Kasumi-1 (cell line): ENCODE results near the gene CNOT6.
"Not testable (repeated sequence)": the region's sequence is repeated elsewhere in the genome, so short reads cannot be mapped to it uniquely, and the experiment has no call there.

ENCODE experiments used
- DNase-seq, 2 experiments: peaks; one replicate each; lab custom pipeline; 2025; lab: John Stamatoyannopoulos, UW

CNOT6 gene

GRCh38 chr5:180470966-180471582 is 23.1 kb upstream of the CNOT6 start:
- peak; percentile 17 to 56 for DNase-seq

- DNase-seq, result no peak
Measured at GRCh38 chr5:180471866-180472265, 22.3 kb upstream of the CNOT6 start.

GRCh38 chr5:180472269-180472668 is 21.9 kb upstream of the CNOT6 start:
- no peak for DNase-seq

- not testable (repeated sequence) for DNase-seq
Measured at GRCh38 chr5:180473386-180473785, 20.8 kb upstream of the CNOT6 start.

- no peak for DNase-seq
Measured at GRCh38 chr5:180474569-180474968, 19.6 kb upstream of the CNOT6 start.

GRCh38 chr5:180475969-180476524 is 18.1 kb upstream of the CNOT6 start:
- not testable (repeated sequence) for DNase-seq

GRCh38 chr5:180484813-180485212 is 9.4 kb upstream of the CNOT6 start:
- DNase-seq, result no peak

GRCh38 chr5:180486636-180487149 is 7.5 kb upstream of the CNOT6 start:
- no peak for DNase-seq

GRCh38 chr5:180487556-180487955 is 6.6 kb upstream of the CNOT6 start:
- DNase-seq, result no peak

- DNase-seq, result peak; percentile 54 to 72
Measured at GRCh38 chr5:180491496-180491895, 2.7 kb upstream of the CNOT6 start.

GRCh38 chr5:180492226-180492903 is 1.8 kb upstream of the CNOT6 start:
- DNase-seq, result no peak

- no peak for DNase-seq
Measured at GRCh38 chr5:180494510-180495181, 467 bp downstream of the CNOT6 start.

GRCh38 chr5:180495292-180495691 is 1.1 kb downstream of the CNOT6 start:
- no peak for DNase-seq

GRCh38 chr5:180495991-180496741 is 2.0 kb downstream of the CNOT6 start:
- no peak for DNase-seq

- DNase-seq, result not testable (repeated sequence)
Measured at GRCh38 chr5:180496806-180497205, 2.6 kb downstream of the CNOT6 start.

- not testable (repeated sequence) for DNase-seq
Measured at GRCh38 chr5:180497865-180498264, 3.7 kb downstream of the CNOT6 start.

- no peak for DNase-seq
Measured at GRCh38 chr5:180498378-180498777, 4.2 kb downstream of the CNOT6 start.

GRCh38 chr5:180499684-180500083 is 5.5 kb downstream of the CNOT6 start:
- DNase-seq, result no peak

- DNase-seq, result not testable (repeated sequence)
Measured at GRCh38 chr5:180500300-180500699, 6.1 kb downstream of the CNOT6 start.

GRCh38 chr5:180507661-180508060 is 13.5 kb downstream of the CNOT6 start:
- DNase-seq, result no peak

- no peak for DNase-seq
Measured at GRCh38 chr5:180515294-180515693, 21.1 kb downstream of the CNOT6 start.

- not testable (repeated sequence) for DNase-seq
Measured at GRCh38 chr5:180515974-180516373, 21.8 kb downstream of the CNOT6 start.
